Femur (tissue), 1 donor: ENCODE data around the gene NAPEPLD.
"Not testable (repeated sequence)": the region's sequence is repeated elsewhere in the genome, so short reads cannot be mapped to it uniquely, and the experiment has no call there.

ENCODE experiments used
- DNase-seq: peaks from one replicate; pipeline ENCODE4 v3.0.0-alpha.2; 2017

The NAPEPLD gene

DNA sequence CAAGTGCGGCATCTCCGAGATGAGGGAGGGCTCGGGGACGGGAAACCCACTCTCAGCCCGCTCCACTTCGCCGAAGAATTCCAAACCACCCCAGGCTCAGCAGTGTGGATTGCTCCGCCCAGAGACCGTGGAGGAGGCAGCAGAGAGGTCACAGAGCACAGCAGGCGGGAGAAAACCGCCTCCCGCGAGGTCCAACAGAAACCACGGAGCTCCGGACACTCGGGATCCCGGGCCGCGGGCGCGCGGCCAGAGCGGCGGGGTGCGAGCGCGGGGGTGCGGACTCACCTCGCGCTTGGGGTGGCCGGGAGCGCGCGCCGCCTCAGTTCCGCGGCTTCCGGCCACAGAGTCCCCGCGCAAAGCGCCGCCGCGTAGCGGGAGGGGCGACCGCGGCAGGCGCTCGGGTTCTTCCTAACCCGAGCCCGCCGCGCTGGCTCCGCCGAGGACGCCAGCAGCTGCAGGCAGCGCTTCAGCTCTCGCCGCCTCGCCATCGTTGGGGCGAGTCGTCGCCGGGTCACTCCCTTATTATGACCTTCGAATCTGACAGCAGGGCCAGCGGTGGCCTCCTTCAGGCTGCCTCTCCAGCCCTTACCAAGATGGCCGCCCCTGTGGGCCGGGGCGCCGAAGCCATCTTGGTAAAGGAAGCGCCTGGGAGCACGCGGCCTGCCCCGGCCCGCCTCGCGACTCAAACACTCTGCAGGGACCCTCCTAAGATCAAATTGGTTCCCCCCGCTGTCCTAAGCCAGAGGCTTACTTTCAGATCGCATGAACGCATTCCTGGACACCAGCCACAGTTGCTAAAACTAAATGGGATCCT lies at the start of gene NAPEPLD:
Gene NAPEPLD, minus strand, starts transcription at position 106 of the 814 bp plus-strand sequence. CDS start 20,323 bp downstream, outside the sequence.
- DNase-seq, result peak; percentile 92

DNA sequence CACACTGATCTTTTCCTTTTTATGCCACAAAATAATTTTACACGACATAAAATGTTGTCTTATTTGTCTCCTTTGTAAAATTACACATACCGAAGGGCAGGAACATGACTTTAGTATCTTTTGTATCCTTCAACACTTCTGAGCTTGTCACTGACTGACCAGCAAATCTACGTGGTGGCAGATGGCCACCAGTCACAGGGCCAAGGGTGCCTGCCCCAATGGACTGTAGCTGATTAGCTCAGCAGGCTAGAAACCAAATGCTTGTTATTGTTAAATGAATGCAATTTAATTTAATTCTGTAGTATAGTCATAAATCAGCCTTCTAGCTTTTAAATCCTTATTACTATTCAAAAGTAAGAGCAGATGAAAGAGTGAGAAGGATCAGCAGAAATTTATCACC lies 49.2 kb upstream of the NAPEPLD start:
- DNase-seq, result not testable (repeated sequence)

DNA sequence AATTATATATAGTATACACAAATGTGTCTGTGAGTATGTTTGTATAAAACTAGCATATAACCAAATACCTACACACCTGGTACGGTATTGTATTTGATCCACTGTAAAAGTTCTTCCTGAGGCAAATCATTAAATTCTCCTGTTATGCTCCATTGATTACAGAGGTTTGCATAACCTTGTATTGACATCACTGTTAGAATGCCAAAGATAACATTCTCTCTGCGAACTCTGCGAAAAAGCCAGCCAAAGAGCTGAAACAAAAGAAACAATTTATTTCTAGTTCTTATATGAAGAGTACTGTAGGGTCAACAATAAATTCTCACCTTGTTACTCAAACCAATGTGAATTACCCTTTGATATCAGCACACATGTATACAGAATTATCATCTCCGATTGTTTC lies 46.5 kb upstream of the NAPEPLD start:
- not testable (repeated sequence) for DNase-seq

DNA sequence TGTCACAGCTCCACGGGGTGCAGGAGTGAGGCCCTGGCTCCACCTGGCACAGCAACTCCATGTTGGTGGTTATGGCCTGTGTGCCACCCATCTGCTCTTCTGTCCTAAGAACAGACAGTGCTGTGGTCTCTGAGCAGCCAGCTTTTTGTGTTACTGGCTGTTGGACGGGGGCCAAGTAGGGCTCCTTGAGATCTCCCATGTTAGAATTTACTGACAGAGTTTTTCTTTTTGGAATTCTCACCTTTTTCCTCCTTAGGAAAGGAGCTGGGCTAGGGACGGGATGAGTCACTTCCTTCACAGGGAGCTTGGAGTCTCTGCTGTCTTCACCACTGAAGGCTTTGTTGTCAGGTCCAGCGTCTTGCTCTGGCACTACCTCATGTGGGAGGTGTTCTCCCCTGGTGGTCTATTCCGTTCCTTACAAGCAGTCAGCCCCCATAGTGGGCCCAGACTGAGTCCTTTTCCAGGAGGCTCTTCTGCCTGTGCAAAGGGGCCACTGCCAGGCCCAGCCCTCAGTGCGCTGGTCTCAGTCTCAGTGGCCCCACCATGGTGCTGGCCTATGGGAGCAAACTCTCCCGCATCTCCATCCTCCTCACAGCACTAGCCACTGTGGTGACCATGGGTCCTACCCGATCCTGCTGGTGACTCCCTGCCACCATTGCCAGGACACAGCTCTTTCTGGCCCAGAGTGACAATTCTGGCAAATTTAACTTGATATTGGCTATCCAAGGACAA lies 23.7 kb upstream of the NAPEPLD start:
- DNase-seq, result not testable (repeated sequence)

DNA sequence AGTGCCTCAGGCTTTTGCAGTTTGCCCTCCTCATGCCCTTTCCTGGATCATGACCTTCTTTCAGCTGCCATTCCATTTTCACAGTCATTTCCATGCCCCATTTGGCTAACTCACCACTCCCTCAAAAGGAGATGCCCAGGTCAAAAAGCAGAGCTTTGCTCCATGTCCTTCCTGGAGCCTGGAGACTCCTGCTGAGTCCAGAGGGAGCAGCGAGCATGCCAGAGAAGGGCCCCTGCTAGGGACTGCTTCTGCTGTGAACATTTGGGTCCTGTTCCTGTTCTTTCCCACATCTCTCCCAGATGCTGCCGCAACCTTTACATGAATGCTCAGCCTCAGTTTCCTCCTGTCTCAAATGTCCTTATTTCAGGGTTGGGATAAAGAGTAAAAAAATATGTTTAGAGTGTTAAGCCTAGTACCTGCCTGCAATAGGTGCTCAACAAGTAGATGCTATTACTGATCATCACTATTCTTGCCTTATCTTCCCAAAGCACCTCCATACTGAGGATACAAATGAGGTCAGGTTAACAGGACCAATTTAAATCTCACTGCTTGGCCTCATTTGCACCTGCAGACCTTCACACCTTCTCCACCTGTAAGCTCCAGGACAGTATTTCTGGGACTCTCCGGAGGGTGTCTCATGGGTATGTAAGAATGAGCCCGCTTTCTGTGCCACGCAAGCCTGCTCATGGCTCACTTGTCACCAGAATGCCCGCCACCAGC lies 23.0 kb upstream of the NAPEPLD start:
- DNase-seq, result not testable (repeated sequence)

DNA sequence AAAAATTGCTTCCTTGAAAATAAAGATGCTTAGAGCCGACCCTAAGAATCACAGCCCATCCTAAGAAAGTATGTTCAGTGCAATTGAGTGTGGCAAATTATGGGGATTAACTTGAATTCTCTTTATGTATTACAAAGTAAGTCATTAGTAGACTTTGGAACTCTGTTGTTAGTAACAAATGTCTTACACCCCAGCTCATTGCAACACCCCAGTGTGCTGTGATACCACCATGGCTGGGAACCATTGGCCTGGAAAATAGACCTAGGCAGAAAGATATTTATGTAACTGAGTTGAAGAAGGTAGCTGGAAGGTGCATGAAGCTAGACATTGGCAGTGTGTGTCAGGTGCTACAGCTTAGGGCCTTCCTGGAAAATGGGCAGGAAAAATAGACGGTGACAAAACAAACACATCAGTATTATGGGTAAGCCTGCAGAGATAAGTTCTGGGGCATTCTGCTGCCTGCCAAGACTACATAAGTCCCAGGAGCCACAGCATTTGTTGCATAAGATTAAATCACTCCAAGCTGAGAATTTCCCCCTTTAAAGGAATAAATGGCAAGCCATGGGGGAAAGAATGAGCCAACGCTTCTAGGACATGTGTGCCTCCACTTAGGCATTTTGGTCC lies 18.1 kb upstream of the NAPEPLD start:
- DNase-seq, result not testable (repeated sequence)

DNA sequence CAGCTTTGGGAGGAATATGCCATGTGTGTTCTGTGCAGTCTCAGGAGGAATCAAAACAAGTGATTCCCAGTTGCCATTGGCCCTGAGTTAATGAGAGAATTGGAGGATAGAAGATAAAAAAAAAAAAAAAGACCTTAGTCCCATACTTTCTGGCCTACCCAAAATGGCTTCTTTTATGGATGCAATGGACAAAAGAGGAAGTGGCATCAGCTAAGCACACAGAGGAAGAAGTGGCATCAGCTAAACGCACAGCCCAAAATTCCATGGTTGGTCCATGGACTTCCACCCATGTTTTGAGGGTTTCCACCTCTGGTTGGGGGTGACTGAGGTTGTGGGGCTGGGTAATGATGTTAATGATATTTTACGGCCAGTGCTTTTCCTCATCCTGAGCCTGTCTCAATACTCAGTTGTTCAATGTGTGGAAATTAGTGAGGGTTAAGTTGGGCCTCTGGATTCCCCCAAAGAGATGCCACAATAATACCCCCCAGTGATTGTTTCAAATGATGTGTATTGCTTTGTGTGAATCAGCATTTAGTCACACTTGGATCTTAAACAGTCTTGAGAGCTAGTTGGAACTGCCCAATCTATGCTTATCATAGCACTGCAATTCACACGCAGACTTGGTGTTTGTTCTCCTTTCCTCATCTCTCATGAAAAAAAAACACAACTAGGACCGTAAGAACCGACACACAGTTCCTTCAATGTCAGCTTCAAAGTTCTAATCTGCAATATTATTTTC lies 14.4 kb upstream of the NAPEPLD start:
- not testable (repeated sequence) for DNase-seq

DNA sequence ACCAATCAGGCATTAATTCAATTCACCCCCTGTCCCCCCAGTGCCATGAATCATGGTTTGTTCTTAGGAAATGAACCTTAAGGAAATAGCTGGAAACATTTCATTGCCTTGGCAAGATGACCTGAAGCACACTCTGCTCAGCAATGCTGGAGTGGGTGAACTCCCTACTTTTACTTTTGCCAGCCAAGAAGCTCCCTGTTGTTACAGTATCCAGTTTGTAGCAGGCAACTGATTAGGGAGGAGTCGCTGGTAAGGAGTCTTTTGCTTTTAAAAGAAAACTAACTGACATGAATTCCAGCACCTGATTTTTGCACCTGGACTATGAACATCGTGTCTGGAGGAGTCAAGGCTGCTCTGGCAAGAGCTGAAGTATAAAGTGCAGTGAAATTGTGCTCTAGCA lies 13.7 kb upstream of the NAPEPLD start:
- not testable (repeated sequence) for DNase-seq

DNA sequence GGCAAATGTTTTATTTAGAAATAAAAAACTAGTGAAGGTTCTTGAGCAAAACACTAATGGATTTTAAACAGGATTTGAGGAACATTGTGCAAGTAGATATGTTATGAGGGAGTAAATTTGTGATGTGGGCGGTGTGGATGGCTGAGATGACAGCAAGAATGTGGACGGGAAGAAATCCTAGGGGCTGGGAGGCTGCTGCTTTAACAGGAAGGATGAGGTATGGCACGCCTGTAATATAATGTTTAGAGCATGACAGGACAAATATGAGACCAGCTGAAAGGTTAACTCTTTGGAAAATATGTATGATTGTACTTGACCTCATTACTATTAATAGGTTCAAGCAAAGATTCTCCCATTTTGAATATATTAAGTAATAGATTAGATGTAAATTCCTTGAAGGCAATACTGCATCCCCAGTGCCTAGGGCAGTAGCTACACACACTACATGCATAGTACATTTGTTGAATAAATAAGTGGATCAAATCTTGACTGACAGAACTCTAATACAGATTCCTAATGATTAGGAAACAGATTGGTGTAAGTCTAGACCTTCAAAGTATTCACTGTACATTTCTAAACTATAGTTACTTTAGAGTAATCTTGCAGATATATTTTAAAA lies 13.2 kb upstream of the NAPEPLD start:
- not testable (repeated sequence) for DNase-seq

DNA sequence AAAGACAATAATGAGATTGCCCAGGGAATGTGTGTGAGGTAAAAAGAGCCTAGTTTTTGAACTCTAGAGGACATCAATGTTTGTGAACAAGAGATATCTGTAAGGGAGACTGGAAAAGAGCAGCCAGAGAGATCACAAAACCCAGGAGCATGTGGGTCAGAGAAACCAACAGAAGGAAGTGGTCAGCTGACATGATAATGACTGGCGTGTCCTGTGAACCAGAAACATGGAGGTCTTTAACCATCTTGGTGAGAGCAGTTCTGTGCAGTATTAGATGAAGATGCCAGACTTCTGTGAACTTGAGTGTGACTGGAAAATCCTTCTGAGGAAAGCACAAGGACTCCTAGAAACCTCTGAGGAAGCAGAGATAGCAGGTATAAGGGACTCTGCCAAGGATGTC lies 10.2 kb upstream of the NAPEPLD start:
- DNase-seq, result not testable (repeated sequence)

DNA sequence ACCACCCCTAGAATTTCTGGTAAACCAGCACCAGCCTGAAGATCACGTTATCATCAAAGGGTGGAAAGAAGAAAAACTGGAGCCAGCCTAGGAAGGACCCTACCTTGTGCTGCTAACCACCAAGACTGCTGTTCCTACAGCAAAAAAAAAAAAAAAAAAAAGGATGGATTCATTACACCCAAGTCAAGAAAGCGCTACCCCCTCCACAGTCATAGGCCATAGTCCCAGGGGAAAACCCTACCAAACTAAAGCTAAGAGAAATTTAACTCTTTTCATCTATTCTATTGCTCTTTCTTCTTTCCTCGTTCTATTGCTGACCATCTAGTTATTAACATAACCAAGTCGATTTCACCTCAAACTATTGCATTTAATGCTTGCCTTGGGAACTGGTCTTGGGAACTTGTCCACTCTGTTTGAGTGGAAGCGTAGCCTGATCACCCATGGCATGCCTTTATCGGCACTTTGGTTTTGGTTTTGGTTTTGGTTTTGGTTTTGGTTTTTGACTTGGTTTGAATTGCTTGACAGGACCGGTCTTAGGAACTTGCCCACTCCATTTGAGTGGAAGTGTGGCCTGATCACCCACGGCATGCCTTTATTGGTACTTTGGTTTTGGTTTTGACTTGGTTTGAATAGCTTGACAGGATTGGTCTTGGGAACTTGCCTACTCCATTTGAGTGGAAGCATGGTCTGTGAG lies 6.6 kb upstream of the NAPEPLD start:
- not testable (repeated sequence) for DNase-seq

DNA sequence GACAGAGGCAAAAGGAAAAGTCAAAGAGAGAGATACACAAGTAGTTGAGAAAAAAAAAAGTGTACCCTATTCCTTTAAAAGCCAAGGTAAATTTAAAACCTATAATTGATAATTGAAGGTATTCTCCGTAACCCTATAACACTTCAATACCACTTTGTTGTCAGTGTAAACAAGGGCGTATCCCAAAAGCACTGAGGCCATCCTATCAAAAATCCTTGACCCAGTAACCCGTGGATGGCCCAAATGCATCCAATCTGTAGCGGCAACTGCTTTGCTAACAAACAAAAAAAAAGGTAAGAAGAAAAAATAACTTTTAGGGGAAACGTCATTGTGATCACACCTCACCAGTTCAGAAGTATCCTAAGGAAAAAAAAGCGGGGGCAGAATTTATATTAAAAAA lies 5.1 kb upstream of the NAPEPLD start:
- DNase-seq, result no peak

DNA sequence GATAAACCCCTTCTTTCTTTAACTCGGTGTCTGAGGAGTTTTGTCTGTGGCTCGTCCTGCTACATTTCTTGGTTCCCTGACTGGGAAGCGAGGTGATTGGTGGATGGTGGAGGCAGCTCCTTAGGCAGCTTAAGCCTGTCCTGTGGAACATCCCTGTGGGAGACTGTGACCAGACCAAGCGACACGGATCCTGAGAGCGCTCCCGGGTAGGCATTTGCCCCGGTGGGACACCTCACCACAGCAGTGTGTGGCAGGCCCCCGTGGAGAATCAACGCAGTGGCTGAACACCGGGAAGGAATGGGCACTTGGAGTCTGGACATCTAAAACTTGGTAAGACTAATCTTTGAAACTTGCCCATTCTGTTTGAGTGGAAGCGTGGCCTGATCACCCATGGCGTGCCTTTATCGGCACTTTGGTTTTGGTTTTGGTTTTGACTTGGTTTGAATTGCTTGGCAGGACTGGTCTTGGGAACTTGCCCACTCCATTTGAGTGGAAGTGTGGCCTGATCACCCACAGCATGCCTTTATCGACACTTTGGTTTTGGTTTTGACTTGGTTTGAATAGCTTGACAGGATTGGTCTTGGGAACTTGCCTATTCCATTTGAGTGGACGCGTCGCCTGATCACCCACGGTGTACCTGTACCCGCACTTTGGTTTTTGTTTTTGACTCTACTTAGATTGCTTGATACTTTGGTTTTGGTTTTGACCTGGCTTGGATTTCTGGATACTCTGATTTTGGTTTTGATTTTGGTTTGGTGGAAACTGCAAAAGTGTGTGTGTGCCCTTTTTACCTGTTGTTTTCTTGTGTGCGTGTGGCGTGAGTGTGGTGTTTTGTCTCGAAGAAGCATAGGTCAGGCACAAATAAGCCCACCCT lies 4.1 kb upstream of the NAPEPLD start:
- DNase-seq, result not testable (repeated sequence)

DNA sequence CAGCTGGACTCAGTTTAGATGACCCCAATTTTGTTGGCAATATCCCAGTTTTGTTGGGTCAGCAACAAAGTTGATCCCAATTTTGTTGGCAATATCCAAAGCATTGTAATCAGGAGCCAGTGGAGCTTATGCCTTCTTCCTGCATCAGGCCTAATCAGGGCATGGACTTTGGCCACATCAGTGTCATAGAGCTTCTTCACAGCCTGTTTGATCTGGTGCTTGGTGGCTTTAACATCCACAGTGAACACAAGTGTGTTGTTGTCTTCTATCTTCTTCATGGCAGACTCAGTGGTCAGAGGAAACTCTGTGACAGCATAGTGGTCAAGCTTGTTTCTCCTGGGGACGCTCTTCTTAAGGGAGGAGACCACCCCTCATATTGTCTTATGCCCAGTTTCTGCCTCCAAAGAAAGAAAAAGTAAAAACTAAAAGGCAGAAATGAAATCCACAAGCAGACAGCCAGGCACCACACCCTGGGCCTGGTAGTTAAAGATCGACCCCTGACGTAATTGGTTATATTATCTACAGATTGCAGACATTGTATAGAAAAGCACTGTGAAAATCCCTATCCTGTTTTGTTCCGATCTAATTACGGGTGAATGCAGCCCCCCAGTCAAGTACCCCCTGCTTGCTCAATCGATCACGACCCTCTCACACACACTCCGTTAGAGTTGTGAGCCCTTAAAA lies 3.2 kb upstream of the NAPEPLD start:
- DNase-seq, result not testable (repeated sequence)

DNA sequence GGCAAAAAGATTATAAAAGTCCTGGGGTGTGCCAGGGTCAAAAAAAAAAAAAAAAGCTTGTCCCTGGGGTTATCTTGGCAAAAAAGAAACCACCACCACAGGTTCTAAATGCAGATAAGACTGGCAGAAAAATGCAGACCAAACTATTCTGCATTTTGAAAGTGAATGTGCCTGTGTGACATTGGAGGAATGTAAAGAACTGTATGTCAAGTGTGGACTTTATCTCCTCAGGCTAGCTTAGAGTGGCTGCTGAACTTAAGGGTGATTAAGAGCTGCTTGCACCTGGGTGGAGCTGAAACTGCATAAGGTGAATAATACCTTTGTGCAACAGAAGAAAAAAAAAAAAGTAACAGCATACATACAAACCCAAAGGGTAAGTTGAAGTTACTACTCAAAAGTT lies 1.3 kb upstream of the NAPEPLD start:
- no peak for DNase-seq

DNA sequence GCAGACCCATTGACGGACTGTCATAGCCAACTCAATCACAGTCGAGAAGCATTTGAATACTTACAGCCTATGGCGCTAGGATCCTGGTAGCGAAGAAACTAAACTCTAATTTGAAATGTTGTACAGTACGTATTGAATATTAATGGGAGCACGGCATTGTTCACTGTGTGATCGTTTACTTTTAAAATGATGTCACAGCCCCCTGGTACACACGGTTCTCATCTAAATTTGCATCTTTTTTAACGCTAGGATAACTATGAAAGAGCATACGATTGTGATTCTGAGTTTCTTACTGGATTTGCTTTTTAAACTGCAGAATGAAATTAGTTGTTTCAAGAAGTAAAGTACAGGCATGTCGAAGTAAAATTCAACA lies 895 bp upstream of the NAPEPLD start:
- DNase-seq, result no peak

DNA sequence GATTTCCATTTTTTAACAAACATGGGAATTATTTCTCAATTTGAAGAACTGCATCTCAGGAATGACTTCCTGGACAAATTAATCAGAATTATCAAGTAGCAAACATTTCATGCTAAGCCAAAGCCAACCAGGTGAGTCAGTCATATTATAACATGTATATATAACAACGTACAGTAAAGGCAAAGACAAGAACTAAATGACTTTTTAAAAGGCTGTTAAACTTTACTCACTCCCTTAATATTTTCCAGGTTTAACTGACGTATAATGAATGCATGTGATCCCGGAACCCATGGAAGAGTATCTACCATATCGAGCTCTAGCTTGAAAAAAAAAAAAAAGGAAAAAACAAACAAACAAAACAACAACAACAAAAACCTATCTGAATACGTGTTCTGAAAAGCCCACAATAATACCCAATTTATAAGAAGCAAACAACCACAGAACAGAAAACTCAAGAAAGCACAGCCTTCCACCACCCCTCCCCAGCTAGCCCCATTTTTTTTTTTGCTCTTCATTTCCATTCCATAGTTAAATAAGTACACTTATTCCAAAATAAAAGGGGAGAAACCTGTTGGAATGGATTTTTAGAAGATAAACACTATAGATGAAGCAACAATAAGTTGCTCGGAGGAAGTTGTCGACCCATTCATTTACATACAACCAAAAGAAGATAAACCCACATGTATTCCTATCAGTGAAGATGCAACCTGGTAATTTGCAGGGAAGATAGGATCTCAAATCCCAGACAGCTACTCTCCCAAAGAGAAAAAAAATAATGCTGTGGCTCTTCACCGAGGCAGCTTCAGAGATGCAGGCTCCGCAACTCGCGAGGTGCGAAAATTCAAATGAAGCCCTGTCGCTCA lies 537 bp downstream of the NAPEPLD start:
- no peak for DNase-seq

DNA sequence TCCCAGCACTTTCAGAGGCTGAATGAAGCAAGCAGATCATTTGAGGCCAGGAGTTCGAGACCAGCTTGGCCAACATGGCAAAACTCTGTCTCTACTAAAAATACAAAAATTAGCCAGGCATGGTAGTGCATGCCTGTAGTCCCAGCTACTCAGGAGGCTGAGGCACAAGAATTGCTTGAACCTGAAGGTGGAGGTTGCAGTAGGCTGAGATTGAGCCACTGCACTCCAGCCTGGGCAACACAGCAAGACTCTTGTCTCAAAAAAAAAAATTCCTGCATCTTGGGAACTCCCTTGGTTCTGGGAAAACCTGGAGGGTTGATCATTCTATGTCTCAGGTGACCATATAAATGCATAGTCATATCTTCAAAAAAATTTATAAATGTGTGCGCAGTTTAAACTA lies 4.1 kb downstream of the NAPEPLD start:
- not testable (repeated sequence) for DNase-seq
